Neural cell (in vitro differentiated cells): ENCODE measurements around the gene EXOC4. TPM values are rescaled to one million over a fixed set of nuclear protein-coding genes. Genes with fewer than 3 reads are reported as not detected.

Source experiments
- H2AFZ ChIP-seq: fragments of 200-600, 300-800 bp; sonication (generic), shearing (Covaris generic); 2 replicates; pipeline ENCODE4 v1.6.0; 2014; ENCODE audit warnings: low read depth, mild to moderate bottlenecking, antibody characterized with exemption, low read length, moderate library complexity
- H3F3A ChIP-seq: fragments of 200-600 bp; shearing (Covaris generic); 2 replicates; pipeline ENCODE4 v1.6.1; 2016; ENCODE audit warnings: mild to moderate bottlenecking, moderate library complexity, mixed read lengths, antibody characterized with exemption, low read length; ENCODE audit not compliant: insufficient read depth, poor library complexity, severe bottlenecking
- H3K27ac ChIP-seq: fragments of 200-600, 300-800 bp; sonication (generic), shearing (Covaris generic); 2 replicates; pipeline ENCODE4 v1.5.1; 2014; ENCODE audit warnings: mild to moderate bottlenecking, low read length, moderate library complexity
- H3K27me3 ChIP-seq: fragments of 300-800, 200-600 bp; sonication (generic), shearing (Covaris generic); 2 replicates; pipeline ENCODE4 v1.6.0; 2014; ENCODE audit warnings: mild to moderate bottlenecking, low read depth, low read length, moderate library complexity; ENCODE audit not compliant: insufficient read depth
- H3K36me3 ChIP-seq: fragments of 300-800, 200-600 bp; sonication (generic), shearing (Covaris generic); 2 replicates; pipeline ENCODE4 v1.5.1; 2014; ENCODE audit warnings: mild to moderate bottlenecking, antibody characterized with exemption, low read length, moderate library complexity; ENCODE audit not compliant: insufficient read depth
- H3K4me2 ChIP-seq: fragments of 300-800, 200-600 bp; sonication (generic), shearing (Covaris generic); 2 replicates; pipeline ENCODE4 v1.6.0; 2014; ENCODE audit warnings: mild to moderate bottlenecking, low read length
- H3K4me3 ChIP-seq: fragments of 300-800, 200-600 bp; sonication (generic), shearing (Covaris generic); 2 replicates; pipeline ENCODE4 v1.5.1; 2014; ENCODE audit warnings: mild to moderate bottlenecking, low read length, moderate library complexity
- H3K79me2 ChIP-seq: fragments of 200-600 bp; shearing (Covaris generic); replicated peaks from 2 replicates; pipeline ENCODE4 v1.6.0; 2014; ENCODE audit warnings: mild to moderate bottlenecking, low read length, moderate library complexity; ENCODE audit not compliant: insufficient read depth
- H3K9ac ChIP-seq: fragments of 300-800, 200-600 bp; sonication (generic), shearing (Covaris generic); 2 replicates; pipeline ENCODE4 v1.6.1; 2016; ENCODE audit warnings: mild to moderate bottlenecking, low read length, mixed read lengths
- H3K9me2 ChIP-seq: fragments of 200-600 bp; shearing (Covaris generic); 2 replicates; pipeline ENCODE4 v1.6.1; 2016; ENCODE audit warnings: mild to moderate bottlenecking, low read length, mixed read lengths; ENCODE audit not compliant: insufficient read depth
- H3K9me3 ChIP-seq: fragments of 200-600, 300-800 bp; sonication (generic), shearing (Covaris generic); 2 replicates; pipeline ENCODE4 v1.6.1; 2016; ENCODE audit warnings: mild to moderate bottlenecking, mixed run types, low read length, moderate library complexity, mixed read lengths
- H4K20me1 ChIP-seq: fragments of 200-600 bp; shearing (Covaris generic); 2 replicates; pipeline ENCODE4 v1.6.1; 2016; ENCODE audit warnings: mild to moderate bottlenecking, mixed run types; ENCODE audit not compliant: insufficient read depth
- CTCF ChIP-seq: fragments of 450-650 bp; IDR thresholded peaks from 2 replicates; pipeline ENCODE4 v1.5.1; 2014; ENCODE audit warnings: antibody characterized with exemption, mild to moderate bottlenecking, moderate library complexity; ENCODE audit not compliant: poor library complexity, severe bottlenecking
- EP300 ChIP-seq: fragments of 450-650 bp; conservative IDR thresholded peaks from 2 replicates; pipeline ENCODE4 v1.6.1; 2014; ENCODE audit warnings: antibody characterized with exemption, mild to moderate bottlenecking, moderate library complexity; ENCODE audit not compliant: poor library complexity, severe bottlenecking
- EZH2 ChIP-seq: fragments of 200-600, 300-800 bp; shearing (Covaris generic), sonication (generic); IDR thresholded peaks from 2 replicates; pipeline ENCODE4 v1.6.1; 2014; ENCODE audit warnings: antibody characterized with exemption, low read length, borderline replicate concordance, mild to moderate bottlenecking; ENCODE audit not compliant: insufficient read depth, poor library complexity, severe bottlenecking
- MXI1 ChIP-seq: fragments of 450-650 bp; conservative IDR thresholded peaks from 2 replicates; pipeline ENCODE4 v1.6.1; 2014; ENCODE audit warnings: antibody characterized with exemption, mild to moderate bottlenecking; ENCODE audit not compliant: poor library complexity, severe bottlenecking
- POLR2AphosphoS5 ChIP-seq: IDR thresholded peaks from 2 replicates; pipeline ENCODE4 v1.6.1; 2012
- RAD21 ChIP-seq: fragments of 450-650 bp; conservative IDR thresholded peaks from 2 replicates; pipeline ENCODE4 v1.6.1; 2014; ENCODE audit warnings: antibody characterized with exemption, mild to moderate bottlenecking, moderate library complexity
- SMC3 ChIP-seq: fragments of 450-650 bp; conservative IDR thresholded peaks from 2 replicates; pipeline ENCODE4 v1.6.1; 2014; ENCODE audit warnings: antibody characterized with exemption, mild to moderate bottlenecking, moderate library complexity; ENCODE audit not compliant: poor library complexity
- TAF1 ChIP-seq: IDR thresholded peaks from 2 replicates; pipeline ENCODE4 v1.6.1; 2012; ENCODE audit warnings: low read depth
- polyA plus RNA-seq: library from polyadenylated mRNA; depleted of rRNA; stranded (reverse); fragments of >200 nt; gene quantifications from 2 replicates; pipeline ENCODE4 v1.2.3, GENCODE V29; 2014
- TF ChIP-seq, protein P1 (sequence below): IDR thresholded peaks from 2 replicates; pipeline ENCODE4 v1.6.1; 2012; ENCODE audit warnings: borderline replicate concordance

The EXOC4 gene
- polyA plus RNA-seq, 1 donor from 2014 or later: 36.5 TPM

DNA sequence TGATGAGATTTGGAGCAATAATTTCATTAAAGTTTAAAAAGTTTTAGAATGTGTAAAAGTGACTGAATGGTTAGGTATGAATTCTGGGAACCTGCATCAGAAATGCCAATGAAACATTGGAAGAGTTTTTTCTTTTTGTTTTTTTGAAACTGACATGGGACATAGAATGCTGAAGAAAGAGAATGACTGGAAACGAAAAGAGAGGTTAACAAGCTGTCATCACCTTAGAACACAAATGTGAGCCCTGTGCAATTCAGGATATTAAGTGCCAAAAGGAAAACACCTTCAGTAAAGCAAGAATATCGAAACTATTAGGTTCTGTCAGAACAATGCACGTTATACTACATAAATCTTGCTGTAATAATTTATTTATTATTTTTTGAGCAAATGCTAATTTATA is 12.6 kb upstream of the EXOC4 start:
- Histone ChIP-seq H3K27ac (no peak overlapping the region), H3K79me2 (no peaks in the 10 kb centered on the region), H4K20me1 (no peaks in the 10 kb centered on the region), H3K27me3 (no peaks in the 10 kb centered on the region), H3K4me2 (no peak overlapping the region), H3K9me3 (no peaks in the 10 kb centered on the region), H3K4me3 (no peak overlapping the region), H3K9me2 (no peaks in the 10 kb centered on the region), H3K36me3 (no peaks in the 10 kb centered on the region), H2AFZ (no peak overlapping the region), H3F3A (no peaks in the 10 kb centered on the region), H3K9ac (no peak overlapping the region)
- TF ChIP-seq POLR2AphosphoS5 (no peak), CTCF (no peak), RAD21 (no peak), TAF1 (no peak), EP300 (no peak), SMC3 (no peak)
- TF ChIP-seq, protein P1, sequence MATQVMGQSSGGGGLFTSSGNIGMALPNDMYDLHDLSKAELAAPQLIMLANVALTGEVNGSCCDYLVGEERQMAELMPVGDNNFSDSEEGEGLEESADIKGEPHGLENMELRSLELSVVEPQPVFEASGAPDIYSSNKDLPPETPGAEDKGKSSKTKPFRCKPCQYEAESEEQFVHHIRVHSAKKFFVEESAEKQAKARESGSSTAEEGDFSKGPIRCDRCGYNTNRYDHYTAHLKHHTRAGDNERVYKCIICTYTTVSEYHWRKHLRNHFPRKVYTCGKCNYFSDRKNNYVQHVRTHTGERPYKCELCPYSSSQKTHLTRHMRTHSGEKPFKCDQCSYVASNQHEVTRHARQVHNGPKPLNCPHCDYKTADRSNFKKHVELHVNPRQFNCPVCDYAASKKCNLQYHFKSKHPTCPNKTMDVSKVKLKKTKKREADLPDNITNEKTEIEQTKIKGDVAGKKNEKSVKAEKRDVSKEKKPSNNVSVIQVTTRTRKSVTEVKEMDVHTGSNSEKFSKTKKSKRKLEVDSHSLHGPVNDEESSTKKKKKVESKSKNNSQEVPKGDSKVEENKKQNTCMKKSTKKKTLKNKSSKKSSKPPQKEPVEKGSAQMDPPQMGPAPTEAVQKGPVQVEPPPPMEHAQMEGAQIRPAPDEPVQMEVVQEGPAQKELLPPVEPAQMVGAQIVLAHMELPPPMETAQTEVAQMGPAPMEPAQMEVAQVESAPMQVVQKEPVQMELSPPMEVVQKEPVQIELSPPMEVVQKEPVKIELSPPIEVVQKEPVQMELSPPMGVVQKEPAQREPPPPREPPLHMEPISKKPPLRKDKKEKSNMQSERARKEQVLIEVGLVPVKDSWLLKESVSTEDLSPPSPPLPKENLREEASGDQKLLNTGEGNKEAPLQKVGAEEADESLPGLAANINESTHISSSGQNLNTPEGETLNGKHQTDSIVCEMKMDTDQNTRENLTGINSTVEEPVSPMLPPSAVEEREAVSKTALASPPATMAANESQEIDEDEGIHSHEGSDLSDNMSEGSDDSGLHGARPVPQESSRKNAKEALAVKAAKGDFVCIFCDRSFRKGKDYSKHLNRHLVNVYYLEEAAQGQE: no peak

DNA sequence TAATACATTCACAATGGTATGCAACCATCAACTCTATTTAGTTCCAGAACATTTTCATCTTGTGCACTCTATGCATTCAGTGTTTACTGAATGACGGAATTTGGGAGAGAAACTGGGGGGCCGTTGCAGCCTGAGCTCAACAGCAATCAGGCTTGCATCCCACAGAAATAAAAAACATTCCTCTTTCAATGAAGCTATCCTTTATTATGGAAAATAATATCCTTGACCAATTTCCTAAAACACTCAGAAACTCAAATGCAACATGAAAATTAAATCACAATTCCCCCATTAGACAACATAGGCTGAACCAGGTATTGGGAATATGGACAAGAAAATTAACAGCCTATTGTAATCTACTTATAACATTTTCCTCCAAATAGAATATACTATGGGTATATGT is 6.3 kb upstream of the EXOC4 start:
- H3K36me3 ChIP-seq: no peaks in the 10 kb centered on the region

DNA sequence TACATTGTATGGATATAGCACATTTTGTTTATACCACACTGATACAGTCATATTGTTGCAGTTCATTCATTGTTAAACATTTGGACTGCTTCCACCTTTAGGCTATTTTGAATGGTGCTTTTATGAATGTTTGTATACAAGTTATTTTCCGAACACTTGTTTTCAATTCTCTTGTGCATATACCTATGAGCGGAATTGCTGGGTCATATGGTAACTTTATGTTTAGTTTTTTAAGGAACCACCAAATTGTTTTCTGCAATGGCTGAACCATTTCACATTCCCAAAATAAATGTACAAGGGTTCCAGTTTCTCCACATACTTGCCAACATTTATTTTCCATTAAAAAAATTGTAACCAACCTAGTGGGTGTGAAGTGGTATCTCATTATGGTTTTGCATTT is 4.0 kb upstream of the EXOC4 start:
- Histone ChIP-seq H2AFZ (no peak overlapping the region), H3K9ac (no peak overlapping the region), H3K4me3 (no peak overlapping the region), H4K20me1 (no peaks in the 10 kb centered on the region), H3F3A (no peaks in the 10 kb centered on the region), H3K9me3 (no peaks in the 10 kb centered on the region), H3K27me3 (no peaks in the 10 kb centered on the region), H3K9me2 (no peaks in the 10 kb centered on the region), H3K4me2 (no peak overlapping the region), H3K27ac (no peak overlapping the region), H3K79me2 (peaks cover 9% of the 10 kb centered on the region), H3K36me3 (no peaks in the 10 kb centered on the region)
- TF ChIP-seq MXI1 (no peak), RAD21 (no peak), EP300 (no peak), SMC3 (no peak), TAF1 (no peak), POLR2AphosphoS5 (no peak), EZH2 (no peak), CTCF (no peak)
- TF ChIP-seq, protein P1: no peak

More for the DNA sequence above, 6.3 kb upstream of the EXOC4 start:
- Histone ChIP-seq H3K4me3 (no peak overlapping the region), H3K79me2 (no peaks in the 10 kb centered on the region), H3K4me2 (no peak overlapping the region), H3K9me2 (no peaks in the 10 kb centered on the region), H3K27me3 (no peaks in the 10 kb centered on the region), H2AFZ (no peak overlapping the region), H3K27ac (no peak overlapping the region), H3K9ac (no peak overlapping the region), H3K9me3 (no peaks in the 10 kb centered on the region), H3F3A (no peaks in the 10 kb centered on the region), H4K20me1 (no peaks in the 10 kb centered on the region)
- TF ChIP-seq POLR2AphosphoS5: no peak
